GM12864 (cell line): Measurements from ENCODE around the gene SNX6.
"Not testable (repeated sequence)": the region's sequence is repeated elsewhere in the genome, so short reads cannot be mapped to it uniquely, and the experiment has no call there.

Source experiments
- DNase-seq: peaks from one replicate; pipeline ENCODE4 v3.0.0-alpha.2; 2011; ENCODE audit warnings: low read depth
- H3K4me3 ChIP-seq: 2 replicates; pipeline ENCODE4 v1.5.1; 2011; ENCODE audit warnings: mild to moderate bottlenecking, low read depth, low read length, control low read depth
- TF ChIP-seq, protein P1 (sequence below): IDR thresholded peaks from 2 replicates; pipeline ENCODE4 v1.5.1; 2011; ENCODE audit warnings: low read depth, mild to moderate bottlenecking, moderate library complexity, low read length, control low read depth, inconsistent platforms; ENCODE audit errors: missing control alignments

The SNX6 gene

DNA sequence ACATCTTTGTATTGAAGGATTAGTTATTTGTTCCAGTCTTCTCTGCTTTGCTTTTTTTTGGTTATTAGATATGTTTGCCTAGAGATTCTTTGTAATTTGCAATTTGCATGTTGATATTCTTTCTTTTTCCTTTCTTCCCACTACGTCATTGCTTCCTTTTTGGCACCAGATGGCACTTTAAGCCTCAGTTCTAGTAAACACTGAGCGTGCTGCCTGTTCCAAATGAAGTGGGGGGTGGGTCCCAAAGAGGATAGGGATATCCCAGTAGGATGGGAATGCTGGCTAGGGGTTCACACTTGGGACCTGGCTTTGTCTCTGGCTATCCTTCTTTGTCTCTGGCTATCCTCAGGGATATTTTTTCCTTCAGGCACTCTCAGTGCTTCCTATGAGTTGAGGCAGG lies 107.5 kb downstream of the SNX6 start:
- no peak overlapping the region for H3K4me3 ChIP-seq
- no peak for DNase-seq
- TF ChIP-seq, protein P1, sequence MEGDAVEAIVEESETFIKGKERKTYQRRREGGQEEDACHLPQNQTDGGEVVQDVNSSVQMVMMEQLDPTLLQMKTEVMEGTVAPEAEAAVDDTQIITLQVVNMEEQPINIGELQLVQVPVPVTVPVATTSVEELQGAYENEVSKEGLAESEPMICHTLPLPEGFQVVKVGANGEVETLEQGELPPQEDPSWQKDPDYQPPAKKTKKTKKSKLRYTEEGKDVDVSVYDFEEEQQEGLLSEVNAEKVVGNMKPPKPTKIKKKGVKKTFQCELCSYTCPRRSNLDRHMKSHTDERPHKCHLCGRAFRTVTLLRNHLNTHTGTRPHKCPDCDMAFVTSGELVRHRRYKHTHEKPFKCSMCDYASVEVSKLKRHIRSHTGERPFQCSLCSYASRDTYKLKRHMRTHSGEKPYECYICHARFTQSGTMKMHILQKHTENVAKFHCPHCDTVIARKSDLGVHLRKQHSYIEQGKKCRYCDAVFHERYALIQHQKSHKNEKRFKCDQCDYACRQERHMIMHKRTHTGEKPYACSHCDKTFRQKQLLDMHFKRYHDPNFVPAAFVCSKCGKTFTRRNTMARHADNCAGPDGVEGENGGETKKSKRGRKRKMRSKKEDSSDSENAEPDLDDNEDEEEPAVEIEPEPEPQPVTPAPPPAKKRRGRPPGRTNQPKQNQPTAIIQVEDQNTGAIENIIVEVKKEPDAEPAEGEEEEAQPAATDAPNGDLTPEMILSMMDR = no peak

DNA sequence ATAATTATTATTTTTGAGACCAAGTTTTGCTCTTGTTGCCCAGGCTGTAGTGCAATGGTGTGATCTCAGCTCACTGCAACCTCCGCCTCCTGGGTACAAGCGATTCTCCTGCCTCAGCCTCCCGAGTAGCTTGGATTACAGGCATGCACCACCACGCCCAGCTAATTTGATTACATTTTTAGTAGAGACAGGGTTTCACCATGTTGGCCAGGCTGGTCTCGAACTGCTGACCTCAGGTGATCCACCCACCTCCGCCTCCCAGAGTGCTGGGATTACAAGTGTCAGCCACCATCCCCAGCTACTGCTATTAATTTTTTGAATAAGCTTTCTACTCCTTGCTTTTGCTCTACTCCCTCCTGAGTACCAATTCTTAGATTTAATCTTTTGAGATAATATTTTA lies 108.9 kb downstream of the SNX6 start:
- not testable (repeated sequence) for H3K4me3 ChIP-seq, DNase-seq

DNA sequence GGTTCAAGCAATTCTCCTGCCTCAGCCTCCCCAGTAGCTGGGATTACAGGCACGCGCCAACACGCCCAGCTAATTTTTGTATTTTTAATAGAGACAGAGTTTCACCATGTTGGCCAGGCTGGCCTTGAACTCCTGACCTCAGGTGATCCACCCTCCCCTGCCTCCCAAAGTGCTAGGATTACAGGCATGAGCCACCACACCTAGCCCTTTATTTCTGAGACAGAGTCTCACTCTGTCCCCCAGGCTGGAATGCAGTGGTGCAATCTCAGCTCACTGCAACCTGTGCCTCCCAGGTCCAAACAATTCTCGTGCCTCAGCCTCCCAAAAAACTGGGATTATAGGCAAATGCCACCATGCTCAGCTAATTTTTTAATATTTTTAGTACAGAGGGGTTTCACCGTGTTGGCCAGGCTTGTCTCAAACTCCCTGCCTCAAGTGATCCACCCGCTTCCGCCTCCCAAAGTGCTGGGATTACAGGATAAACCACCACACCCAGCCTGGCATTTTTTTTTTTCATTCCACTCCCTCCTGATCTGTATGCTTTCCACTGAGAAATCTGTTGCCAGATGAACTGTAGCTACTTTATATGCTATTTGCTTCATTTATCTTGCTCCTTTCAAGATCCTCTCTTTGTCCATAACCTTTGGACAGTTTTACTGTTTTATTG lies 109.5 kb downstream of the SNX6 start:
- not testable (repeated sequence) for DNase-seq, H3K4me3 ChIP-seq
